Kidney glomerular epithelial cell (primary cell): ENCODE results near the gene SERPINB4.

Experiments used
- DNase-seq: peaks from one replicate; lab custom pipeline; 2025; lab: John Stamatoyannopoulos, UW

The SERPINB4 gene

GRCh38 chr18:63627819-63628218 is 16.2 kb downstream of the SERPINB4 start:
- DNase-seq = no peak

GRCh38 chr18:63626431-63626830 is 17.6 kb downstream of the SERPINB4 start:
- DNase-seq = no peak

- no peak for DNase-seq
Measured at GRCh38 chr18:63624863-63625262, 19.2 kb downstream of the SERPINB4 start.

GRCh38 chr18:63619661-63620060 is 24.4 kb downstream of the SERPINB4 start:
- DNase-seq = no peak

GRCh38 chr18:63617915-63618234 is 26.2 kb downstream of the SERPINB4 start:
- no peak for DNase-seq

- DNase-seq = no peak
Measured at GRCh38 chr18:63617049-63617914, 26.8 kb downstream of the SERPINB4 start.

GRCh38 chr18:63613420-63613819 is 30.6 kb downstream of the SERPINB4 start:
- DNase-seq = no peak

- no peak for DNase-seq
Measured at GRCh38 chr18:63606526-63606925, 37.5 kb downstream of the SERPINB4 start.

- DNase-seq = no peak
Measured at GRCh38 chr18:63604791-63605567, 39.1 kb downstream of the SERPINB4 start.

- DNase-seq = no peak
Measured at GRCh38 chr18:63603772-63604171, 40.3 kb downstream of the SERPINB4 start.

- DNase-seq = no peak
Measured at GRCh38 chr18:63603355-63603754, 40.7 kb downstream of the SERPINB4 start.

- DNase-seq = no peak
Measured at GRCh38 chr18:63596964-63597363, 47.1 kb downstream of the SERPINB4 start.

- no peak for DNase-seq
Measured at GRCh38 chr18:63592471-63592870, 51.6 kb downstream of the SERPINB4 start.

GRCh38 chr18:63591725-63592124 is 52.3 kb downstream of the SERPINB4 start:
- DNase-seq = no peak

- DNase-seq = no peak
Measured at GRCh38 chr18:63590966-63591695, 52.9 kb downstream of the SERPINB4 start.

- DNase-seq = no peak
Measured at GRCh38 chr18:63590373-63590772, 53.7 kb downstream of the SERPINB4 start.

GRCh38 chr18:63588909-63589308 is 55.1 kb downstream of the SERPINB4 start:
- no peak for DNase-seq
